Stimulated activated CD8-positive, alpha-beta memory T cell treated with anti-CD3 and anti-CD28 coated beads, Interleukin-15, amount 100 ng/mL, for 4 hours (primary cell): ENCODE results near the gene OSBPL6.

ENCODE experiments used
- DNase-seq, 2 donors: peaks; one replicate each; pipeline ENCODE4 v3.0.0-alpha.2; 2020; ENCODE audit warnings: low read depth in 2 of 2

Gene OSBPL6

GRCh38 chr2:178448968-178449661 lies 254.8 kb downstream of the OSBPL6 start:
- DNase-seq, result no peak

- DNase-seq, result no peak
Measured at GRCh38 chr2:178449700-178450523, 255.6 kb downstream of the OSBPL6 start.

- DNase-seq, result no peak
Measured at GRCh38 chr2:178450524-178450773, 256.1 kb downstream of the OSBPL6 start.

GRCh38 chr2:178450774-178451525 lies 256.6 kb downstream of the OSBPL6 start, which contains the start of the genes PJVK and PRKRA:
Gene PJVK (plus strand): TSS chr2:178451378. CDS start chr2:178453410, 2,032 bp downstream.
Gene PRKRA (minus strand): TSS chr2:178451175. CDS start chr2:178451030, 145 bp downstream.
- peak; percentile 92 to 94 for DNase-seq

- DNase-seq, result no peak
Measured at GRCh38 chr2:178452334-178452733, 258.0 kb downstream of the OSBPL6 start.
